ENCODE data around the gene UBA3.

UBA3 gene

DNA sequence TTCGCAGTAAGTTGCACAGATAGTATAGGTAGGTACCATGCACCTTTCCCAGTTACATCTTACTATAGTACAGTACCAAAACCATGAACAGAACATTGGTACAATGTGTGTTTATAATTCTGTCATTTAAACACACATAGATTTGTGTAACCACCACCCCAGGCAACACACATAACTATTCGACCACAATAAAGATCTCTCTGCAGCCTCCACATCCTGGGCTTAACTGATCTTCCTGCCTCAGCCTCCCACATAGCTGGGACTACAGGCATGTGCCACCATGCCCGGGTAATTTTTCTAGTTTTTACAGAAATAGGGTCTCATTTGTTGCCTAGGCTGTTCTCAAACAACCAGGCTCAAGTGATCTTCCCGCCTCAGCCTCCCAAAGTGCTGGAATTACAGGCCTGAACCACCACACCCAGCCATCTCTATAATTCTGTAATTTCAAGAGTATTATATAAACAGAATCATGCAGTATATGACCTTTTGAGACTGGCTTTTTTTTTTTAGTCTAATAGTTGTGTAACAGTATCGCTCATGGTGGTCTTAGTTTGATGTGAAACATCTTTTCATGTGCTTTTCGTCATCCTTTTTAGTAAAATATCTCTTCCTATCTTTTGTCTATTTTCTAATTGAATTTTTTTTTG, 14.7 kb downstream of the UBA3 start:
- DNase-seq = no peak

DNA sequence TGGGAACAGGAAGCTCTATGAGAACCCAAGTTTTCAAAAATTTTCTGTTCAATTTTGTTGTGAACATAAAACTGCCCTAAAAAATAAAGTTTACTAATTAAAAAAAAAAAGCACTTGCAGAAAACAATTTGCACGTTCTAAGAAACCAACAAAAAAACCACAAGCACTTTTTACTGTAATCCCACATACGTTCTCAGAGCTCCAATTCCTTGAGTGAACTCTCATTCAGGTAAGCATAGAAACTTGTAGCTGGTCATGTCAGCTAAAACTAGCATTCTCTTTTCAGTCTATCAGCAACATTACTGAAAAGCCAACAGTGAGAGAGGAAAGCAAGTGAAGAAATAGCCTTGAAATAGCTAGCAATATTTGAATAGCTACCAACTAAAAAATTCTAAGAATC, 16.5 kb downstream of the UBA3 start:
- no peak for DNase-seq

DNA sequence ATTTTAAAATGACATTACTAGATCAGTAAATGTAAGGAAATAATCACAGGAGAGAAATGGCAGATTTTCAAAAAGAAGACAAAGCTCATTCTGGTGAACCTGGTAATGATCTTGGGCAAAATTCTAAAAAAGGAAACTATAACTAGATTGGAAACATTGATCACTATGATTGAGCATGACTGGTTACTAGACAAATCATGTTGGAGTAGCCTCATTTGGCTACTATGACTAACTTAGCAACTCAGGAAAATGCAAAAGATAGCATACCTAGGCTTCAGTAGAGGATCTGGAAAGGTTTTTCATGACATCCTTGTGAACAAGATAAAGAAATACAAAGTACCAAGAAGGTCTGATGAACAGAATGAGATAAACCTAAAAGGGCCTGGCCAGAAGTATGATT, 20.5 kb downstream of the UBA3 start:
- no peak for DNase-seq

DNA sequence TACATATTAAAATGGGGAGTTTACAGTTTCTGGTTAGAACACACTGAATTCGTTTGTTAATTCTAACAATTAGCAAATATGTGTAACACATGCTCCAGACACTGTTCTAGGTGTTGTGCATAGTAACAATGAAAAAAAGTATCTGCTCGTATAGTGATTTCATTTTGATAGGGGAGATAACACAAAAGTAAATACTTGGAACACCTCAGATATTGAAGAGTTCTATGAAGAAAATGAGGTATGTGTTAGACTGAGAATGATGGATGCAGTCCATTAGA, 21.3 kb downstream of the UBA3 start:
- DNase-seq = no peak

DNA sequence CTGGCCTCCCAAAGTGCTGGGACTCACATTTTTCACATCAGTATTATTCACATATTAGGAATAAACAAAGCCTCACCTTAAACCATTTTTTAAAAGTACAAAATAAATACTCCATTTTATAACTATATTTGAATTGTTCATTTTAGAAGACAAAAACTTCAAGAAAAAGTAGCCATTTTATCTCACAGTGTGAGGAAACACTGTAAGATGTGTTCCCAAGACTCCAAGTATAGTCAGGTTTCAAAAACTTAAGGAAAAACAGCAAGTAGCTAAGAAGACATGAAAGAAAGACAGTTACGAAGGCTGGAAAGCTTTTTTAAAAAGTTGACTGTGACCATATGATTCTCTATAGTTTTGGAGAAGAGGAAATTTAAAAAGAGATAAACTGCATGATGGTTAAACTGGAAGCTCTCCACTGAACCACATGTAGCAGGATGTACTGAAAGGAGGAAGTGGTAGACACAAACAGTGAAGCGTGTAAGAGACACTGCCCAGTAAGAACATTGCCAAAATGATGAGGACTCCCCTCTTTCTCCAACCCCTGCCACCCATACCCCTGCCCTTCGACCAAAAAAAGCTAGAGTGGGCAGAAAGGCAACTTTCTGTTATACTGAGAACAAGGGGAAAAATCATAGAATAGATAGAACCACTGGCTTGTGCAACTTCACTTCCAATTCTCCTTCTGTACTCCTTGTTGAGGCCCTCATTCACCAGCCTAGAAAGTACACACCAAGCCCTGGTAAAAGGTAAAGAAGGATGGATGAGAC, 21.8 kb downstream of the UBA3 start:
- DNase-seq = no peak

DNA sequence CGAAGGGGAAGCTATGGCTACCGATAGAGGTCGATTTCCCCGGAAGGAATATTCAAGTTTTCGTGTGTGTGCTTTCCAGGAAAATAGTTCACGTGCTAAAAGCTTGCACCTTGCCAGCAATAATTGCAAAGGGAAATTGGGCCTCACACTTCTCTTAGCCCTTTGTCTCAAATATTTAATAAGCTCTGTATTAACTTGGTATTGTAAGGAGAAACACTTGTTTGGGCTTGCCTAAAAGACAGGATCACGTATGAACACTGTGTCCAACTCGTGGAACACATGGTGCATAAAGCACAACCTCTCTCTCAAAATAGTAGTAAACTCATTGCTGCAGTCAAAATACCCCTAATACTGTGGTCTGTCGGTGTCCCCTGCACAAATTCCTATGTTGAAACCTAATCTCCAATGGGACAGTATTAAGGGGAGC, 27.7 kb downstream of the UBA3 start:
- DNase-seq = no peak

DNA sequence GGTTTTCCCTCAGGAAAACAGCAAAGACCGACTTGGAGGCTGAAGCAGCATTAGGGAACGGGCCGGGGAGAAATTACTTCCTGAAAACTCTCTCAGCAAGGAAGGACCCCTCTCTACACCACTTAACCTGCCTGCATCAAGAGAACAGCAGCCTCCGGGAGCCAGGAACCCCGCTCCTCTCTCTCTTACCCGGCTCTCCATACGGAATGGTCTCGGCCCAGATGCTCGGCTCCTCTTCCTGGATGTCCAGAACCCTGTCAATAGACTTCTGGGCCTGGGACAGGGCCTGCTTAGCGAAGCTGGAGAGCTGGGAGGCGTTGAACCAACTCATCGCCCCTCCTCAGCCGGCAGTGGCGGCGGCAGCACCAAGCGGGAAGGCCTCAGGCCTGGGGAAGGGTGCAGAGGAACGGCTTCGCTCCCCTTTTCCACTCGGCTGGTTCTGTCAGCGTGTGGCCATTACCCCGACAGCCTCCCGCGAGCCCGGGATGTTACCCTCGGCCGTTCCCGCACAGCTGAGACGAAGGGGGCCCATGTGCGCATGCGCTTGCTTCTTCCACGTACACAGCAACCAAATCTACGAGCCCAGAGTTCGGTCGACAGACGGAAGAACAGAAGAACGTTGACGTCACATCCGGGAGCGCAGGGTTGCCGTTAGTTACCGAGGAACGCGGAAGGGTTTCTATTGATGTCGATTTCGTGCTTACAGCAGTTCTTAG, 28.3 kb downstream of the UBA3 start, which contains the start of gene TMF1:
TMF1 (minus strand) TSS at position 578 of the 716 bp plus-strand sequence; CDS start at position 331, 247 bp downstream.
- peak; percentile 97 for DNase-seq

DNA sequence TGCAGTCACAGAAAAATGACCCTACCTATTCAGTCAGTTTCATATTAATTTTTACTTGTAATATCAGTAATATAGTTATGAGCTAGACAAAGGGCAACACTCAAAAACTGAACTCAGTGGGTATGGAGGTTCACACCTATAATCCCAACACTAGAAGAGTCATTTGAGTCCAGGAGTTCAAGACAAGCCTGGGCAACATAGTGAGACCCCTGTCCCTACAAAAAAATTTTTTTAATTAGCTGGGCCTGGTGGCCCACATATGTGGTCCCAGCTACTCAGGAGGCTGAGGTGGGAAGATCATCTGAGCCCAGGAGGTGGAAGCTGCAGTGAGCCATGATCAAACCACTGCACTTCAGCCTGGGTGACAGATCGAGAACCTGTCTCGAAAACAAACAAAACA, 31.2 kb downstream of the UBA3 start:
- DNase-seq = no peak

DNA sequence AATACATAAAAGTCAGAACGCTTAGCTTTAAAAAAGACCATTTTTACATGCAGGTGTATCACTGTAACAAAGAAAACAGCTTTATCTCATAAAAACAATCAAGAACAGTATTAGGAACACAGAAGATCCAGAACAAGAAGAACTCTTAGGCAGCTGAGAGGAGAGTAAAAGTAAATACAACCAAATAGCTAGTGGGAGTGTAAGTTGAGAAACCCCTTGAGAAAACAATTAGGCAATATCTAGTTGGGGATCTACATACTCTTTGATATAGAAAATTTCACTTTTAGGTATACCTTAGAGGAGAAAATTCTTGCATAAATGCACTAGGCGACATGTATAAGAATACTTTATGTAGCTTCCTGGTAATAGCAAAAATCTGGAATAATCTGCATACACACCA, 35.6 kb downstream of the UBA3 start:
- no peak for DNase-seq

DNA sequence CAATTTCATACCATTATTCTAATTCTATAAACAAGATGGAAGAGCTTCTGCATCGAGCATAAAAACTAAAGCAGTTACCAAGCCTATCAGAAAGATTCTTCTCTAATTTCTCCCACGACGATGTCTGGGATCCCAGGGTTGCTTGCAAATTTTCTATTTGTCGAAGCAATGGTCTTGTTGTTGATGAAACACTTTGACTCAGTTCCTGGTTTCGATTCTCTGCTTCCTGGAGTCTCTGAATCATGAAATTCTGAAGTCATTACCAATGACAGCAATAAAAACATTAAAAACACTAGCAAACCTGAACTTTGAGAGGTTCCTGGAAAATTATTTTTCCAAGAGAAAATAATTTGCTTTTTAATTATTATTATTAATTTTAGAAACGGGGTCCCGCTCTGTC, 46.7 kb downstream of the UBA3 start:
- DNase-seq = no peak

DNA sequence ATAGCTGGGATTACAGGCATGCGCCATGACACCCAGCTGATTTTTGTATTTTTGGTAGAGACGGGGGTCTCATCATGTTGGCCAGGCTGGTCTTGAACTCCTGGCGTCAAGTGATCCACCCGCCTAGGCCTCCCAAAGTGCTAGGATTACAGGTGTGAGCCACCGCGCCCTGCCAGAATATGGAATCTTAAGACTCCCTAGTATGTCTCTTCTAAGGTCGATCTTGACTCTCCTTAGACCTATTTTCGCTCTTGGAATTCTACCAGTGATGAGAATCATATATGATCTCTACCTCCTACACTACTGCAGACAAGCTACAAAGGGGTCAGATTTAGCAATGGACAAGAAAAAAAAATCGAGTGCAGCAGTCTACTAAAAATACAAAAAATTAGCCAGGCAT, 47.4 kb downstream of the UBA3 start:
- DNase-seq = no peak

DNA sequence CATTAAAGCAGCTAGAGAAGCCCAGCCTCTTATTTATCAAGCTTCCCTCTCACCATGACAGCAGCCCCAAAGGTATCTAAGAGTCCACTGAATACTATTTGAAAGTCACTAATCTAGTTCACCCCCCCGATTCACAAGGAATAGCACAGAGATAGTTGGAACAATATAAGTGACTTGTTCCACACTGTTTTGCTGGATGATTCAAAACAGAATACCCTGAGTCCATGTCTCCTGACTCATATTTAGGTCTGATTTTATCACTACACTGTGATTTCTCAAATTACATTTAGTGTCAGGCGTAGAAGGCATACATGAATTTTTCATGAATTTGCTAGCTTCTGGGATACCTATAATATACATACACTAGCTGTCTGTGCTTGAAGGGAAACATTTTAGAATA, 48.0 kb downstream of the UBA3 start:
- no peak for DNase-seq

DNA sequence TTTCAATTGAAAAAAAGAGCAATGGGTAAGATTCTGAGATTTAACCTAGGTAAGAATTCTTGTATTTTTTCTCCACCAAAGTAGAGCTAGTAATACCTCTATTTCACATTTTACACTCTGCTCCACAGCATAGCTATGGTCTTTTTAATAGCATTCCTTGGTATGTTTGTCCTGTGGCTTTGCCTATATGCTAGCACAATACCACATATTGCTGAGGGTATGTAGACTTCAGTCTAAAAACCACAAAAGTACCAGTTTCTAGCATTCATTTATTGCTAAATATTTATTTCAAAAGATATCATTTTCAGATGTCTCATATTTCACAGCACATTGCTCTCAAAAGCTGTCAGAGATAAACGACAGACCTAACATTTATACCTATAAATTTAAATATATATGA, 48.5 kb downstream of the UBA3 start:
- DNase-seq = no peak

DNA sequence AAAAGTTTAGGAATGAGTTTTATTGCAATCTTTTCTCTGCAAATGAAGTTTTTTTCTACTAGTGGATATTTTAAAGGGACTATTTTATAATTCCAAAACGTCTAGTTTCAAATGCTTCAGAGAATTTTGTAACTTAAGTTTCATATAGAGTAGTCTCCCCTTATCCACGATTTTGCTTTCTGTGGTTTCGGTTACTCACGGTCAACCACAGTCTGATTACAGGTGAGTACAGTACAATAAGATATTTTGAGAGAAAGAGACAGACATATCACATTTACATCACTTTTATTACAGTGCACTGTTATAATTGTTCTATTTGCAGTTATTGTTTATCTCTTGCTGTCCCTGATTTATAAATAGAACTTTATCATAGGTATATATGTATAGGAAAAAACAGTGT, 59.3 kb downstream of the UBA3 start:
- DNase-seq = no peak

DNA sequence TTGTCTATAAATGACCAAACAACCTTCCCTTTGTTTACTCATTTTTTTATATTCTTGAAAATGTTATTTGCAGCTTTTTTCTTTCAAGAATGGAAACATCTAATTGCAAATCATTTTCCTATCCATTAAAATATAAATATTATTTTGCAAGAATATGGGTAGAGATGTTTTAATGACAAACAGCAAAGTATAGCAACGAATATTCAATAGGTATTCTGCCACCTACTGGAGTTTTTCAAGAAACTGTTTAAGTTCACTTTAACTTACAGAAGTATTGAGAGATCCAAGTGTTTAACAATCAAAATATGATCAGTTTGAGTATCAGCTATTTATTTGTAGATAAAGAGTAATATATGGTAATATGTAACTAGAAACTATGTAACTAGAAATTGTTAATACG, 59.7 kb downstream of the UBA3 start:
- no peak for DNase-seq

DNA sequence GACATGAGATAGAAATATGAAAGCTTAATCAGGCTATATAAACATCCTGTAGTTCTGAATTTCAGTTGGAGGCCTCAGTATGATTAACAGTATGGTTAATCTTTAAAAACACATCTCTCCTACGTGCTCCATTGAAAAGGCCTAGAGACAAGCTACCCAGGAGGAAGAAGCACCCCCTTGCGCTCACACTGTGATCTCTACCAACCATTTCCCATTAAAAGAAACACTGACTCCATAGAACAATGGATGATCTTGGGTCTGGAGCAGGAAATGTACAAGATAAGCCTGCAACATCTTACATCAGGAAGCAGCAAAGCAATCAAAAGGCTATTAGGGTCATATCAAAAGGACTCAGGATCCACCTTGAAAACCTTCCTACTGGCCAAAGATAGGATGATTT, 63.3 kb downstream of the UBA3 start:
- DNase-seq = no peak

DNA sequence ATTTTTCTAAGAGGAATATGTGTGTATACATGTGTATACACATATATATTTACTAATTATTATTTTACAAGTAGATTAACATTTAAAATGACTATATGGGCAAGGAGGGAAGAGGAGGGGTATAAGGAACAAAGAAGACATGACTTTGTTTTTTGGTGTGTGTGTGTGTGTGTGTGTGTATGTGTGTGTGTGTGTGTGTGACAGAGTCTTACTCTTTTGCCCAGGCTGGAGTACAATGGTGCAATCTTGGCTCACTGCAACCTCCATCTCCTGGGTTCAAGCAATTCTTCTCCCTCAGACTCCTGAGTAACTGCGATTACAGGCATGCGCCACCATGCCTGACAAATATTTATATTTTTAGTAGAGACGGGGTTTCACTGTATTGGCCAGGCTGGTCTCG, 64.1 kb downstream of the UBA3 start:
- DNase-seq = no peak

DNA sequence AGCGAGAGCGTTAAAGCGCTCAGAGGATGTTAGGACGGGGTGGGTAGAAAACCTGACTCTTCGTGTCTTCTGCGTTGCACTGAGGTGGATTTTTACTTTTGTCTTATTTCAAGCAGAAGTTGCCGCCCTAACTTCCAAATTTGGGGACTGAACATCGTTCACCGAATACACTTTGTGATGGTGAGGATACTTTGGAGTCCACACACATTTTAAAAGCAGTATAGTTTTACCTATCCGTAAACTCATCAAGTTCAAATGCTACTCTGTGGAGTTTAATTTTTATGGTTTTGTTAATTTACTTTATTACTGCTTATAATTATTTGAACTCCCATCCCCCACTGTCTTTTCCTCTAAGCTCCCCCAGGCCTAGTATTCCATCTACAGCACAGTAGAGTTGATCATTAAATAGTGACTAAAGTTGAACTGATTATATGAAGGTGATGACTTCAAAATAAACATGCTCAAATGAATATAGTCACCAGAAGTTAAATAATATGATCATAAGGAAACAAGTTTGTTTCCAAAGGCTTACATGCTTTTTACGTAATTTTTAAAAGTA, 66.1 kb downstream of the UBA3 start:
- DNase-seq = no peak

DNA sequence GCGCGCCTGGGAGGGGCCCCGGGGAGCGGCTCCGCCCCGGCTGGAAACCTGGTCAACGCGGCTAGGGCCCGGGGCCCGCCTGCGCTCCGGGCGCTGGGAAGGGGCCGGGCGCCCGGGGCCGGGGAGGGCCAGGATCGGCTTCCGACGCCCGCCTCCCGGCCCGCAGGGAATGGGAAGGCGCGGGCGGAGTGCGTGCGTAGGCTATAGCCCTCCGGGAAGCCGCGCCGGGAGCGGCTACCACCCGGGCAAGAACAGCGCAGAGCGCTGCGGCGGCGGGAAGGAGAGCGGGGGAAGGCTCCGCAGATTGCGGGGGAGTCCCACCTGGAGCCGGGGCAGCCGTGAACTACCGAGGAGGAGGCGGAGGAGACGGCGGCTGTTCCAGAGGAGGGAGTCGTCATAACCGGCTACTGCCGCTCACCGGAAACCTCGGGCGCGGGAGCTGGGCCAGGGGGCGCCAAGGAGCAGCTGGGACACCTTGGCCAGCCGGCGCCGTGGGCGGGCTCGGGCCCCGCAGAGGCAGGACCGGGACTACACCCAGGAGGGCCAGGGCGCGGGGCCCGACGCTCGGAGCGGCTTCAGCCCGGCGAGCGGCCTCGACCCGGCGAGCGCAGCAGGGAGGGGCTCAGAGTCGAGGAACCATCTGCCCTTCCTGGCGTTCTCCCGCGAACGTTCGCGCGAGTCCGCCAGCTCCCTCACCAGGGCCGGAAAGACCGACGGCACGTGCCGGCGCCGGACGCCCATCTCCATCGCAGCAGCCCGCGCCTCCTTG, 66.7 kb downstream of the UBA3 start, which contains the start of gene EOGT:
EOGT (minus strand) TSS at position 432 of the 769 bp plus-strand sequence. CDS start 3,838 bp downstream, outside the sequence.
- DNase-seq = peak; percentile 75

DNA sequence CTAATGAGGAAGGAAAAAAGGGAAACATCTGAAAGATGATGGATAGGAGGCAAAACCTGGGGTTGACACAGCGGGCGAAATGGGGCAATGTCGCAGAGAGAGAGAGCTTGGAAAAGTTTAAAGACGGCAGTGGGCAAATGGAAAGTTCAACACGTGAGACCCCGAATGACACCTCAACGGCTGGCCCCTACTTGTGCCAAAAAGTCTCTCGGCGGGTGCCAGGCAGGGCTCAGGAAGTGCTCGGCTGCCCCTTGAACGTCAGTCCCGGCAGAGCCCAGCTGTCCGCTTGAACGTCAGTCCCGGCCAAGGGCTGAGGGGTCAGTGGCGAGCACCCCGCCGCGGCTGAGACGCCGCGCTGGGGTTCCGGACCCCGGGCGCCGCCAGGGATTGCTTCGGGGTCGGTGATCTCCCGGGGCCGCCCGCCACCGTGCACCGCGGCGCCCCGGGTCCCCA, 67.3 kb downstream of the UBA3 start:
- DNase-seq = peak; percentile 16

DNA sequence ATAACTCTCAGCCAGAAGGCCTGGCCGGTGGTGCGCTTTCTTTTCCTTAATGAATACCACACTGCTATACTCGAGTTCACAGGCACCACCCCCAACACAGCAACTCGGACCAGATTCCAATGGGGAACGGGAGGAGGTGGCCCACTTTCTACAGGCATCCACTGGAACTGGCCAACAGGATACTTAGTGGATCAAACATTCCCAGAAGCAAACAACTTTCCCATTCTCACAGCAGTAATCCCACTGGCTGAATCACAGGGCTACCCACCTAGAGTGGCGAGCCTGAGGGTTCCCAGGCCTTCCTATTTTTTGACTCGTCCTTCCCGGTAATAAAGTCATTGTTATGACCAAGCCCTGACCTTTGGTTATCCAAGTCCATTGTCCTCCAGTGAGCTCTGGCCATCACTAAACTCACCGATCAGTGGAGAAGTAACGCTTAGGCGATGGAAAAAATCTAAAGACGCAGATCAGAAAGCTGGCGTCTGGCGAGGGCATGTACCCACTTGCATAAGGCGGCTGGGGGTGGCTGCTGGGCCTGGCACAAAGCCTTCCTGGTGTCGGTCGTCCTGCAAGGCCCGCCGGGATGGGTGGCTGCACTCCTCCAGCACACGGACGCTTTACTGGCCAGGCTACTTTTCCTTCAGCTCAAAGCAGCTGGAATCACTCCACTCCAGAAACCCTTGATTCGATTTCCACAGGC, 67.9 kb downstream of the UBA3 start:
- DNase-seq = no peak

DNA sequence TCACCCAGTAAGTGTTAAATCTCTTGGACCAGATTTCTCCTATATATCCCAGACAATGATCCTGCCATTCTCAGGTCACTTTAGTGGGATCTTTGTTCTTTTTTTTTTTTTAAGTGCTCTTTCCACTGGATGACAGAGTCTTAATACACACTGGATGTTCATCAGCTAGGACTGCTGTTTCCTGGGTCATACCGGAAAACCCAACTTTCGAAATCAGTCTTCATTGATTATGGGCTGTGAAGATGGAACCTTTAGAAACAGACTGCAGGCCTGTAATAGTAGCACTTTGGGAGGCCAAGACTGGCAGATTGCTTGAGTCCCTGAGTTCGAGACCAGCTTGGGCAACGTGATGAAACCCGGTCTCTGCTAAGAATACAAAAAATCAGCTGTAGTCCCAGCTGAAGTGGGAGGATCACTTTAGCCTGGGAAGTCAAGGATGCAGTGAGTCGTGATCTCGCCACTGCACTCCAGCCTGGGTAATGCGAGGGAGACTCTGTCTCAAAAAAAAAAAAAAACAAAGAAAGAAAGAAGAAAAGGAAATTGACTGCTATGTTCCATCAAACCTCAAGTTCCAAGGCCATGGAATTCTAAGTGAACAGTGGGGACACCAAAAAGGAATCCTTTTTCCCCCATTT, 69.0 kb downstream of the UBA3 start:
- no peak for DNase-seq

All from T-helper 9 cell (primary cell).